HCT116 (cell line): ENCODE data around the gene CERK. TPM values are rescaled to one million over a fixed set of nuclear protein-coding genes. Genes with fewer than 3 reads are reported as not detected.

ENCODE experiments used
- ATAC-seq: fragments of 200-7000 bp; cut with Tn5 transposase; 2 replicates; pipeline ENCODE4 v1.9.1; 2020; ENCODE audit warnings: mild to moderate bottlenecking, moderate library complexity
- BruUV-seq: library from RNA; stranded (reverse); fragments of 400-500 nt; replicated peaks from 2 replicates; lab custom pipeline; 2021; lab: Mats Ljungman, UMichigan
- CTCF ChIA-PET: fragments of 300-600 bp; sonication (Branson Sonifier 250); formaldehyde crosslinking; loops from one replicate; lab custom pipeline; 2021; ENCODE audit warnings: antibody characterized with exemption; lab: Charles Lee
- POLR2A ChIA-PET: fragments of 300-600, 350-600 bp; sonication (Branson Sonifier 250); formaldehyde crosslinking; loops from one replicate; lab custom pipeline; 2021; ENCODE audit warnings: antibody characterized with exemption; lab: Charles Lee
- RAD21 ChIA-PET, 2 experiments: fragments of 300-600 bp; sonication (Branson Sonifier 250); formaldehyde crosslinking; loops; one replicate each; lab custom pipeline; 2023; ENCODE audit warnings: low total read pairs in 2 of 2; ENCODE audit not compliant: uncharacterized antibody in 2 of 2, unreplicated experiment in 2 of 2, low non-redundant PET in 1 of 2; lab: Charles Lee
- DNase-seq: peaks from one replicate; pipeline ENCODE4 v3.0.0-alpha.2; 2010; ENCODE audit warnings: low read depth, low spot score
- H2AFZ ChIP-seq: fragments of 200-600 bp; shearing (Covaris generic), sonication (generic); 2 replicates; pipeline ENCODE4 v1.6.1; 2017; ENCODE audit warnings: low read depth, mixed run types, mixed read lengths, antibody characterized with exemption, low read length; ENCODE audit not compliant: poor library complexity, severe bottlenecking
- H3K27ac ChIP-seq: 2 replicates; pipeline ENCODE4 v1.5.1; 2012; ENCODE audit warnings: low read depth, low read length
- H3K27me3 ChIP-seq: fragments of 200-600 bp; sonication (generic); 2 replicates; pipeline ENCODE4 v1.6.1; 2016; ENCODE audit warnings: mixed run types, low read length, mixed read lengths; ENCODE audit not compliant: insufficient read depth
- H3K36me3 ChIP-seq, 2 experiments: fragments of 200-500 bp in 1 of 2; fragments of 200-600 bp in 1 of 2; sonication (Bioruptor generic) in 1 of 2; sonication (generic) in 1 of 2; 2 replicates each; pipeline versions ENCODE4 v1.5.1 to v1.6.1; 2014 to 2016; ENCODE audit warnings: low read length in 2 of 2, inconsistent platforms in 1 of 2, mixed read lengths in 1 of 2, mixed run types in 1 of 2; ENCODE audit not compliant: insufficient read depth in 2 of 2, control insufficient read depth in 1 of 2
- H3K4me1 ChIP-seq, 2 experiments: fragments of 200-600 bp in 1 of 2; sonication (generic) in 1 of 2; 2 replicates each; pipeline versions ENCODE4 v1.5.1 to v1.6.1; 2012 to 2017; ENCODE audit warnings: low read length in 2 of 2, inconsistent platforms in 1 of 2, mild to moderate bottlenecking in 1 of 2, mixed read lengths in 1 of 2, mixed run types in 1 of 2, moderate library complexity in 1 of 2; ENCODE audit not compliant: insufficient read depth in 2 of 2, control insufficient read depth in 1 of 2
- H3K4me2 ChIP-seq: fragments of 200-600 bp; sonication (generic); 2 replicates; pipeline ENCODE4 v1.6.1; 2017; ENCODE audit warnings: mixed run types, low read length, mixed read lengths
- H3K4me3 ChIP-seq, 2 experiments: fragments of 200-600 bp in 1 of 2; sonication (generic) in 1 of 2; replicated peaks in 1 of 2; 2 replicates each; pipeline ENCODE4 v1.5.1; 2011 to 2016; ENCODE audit warnings: low read length in 2 of 2, control low read depth in 1 of 2, low read depth in 1 of 2, mild to moderate bottlenecking in 1 of 2, mixed read lengths in 1 of 2, mixed run types in 1 of 2
- H3K79me2 ChIP-seq: fragments of 200-600 bp; sonication (generic); 2 replicates; pipeline ENCODE4 v1.6.1; 2017; ENCODE audit warnings: mild to moderate bottlenecking, mixed run types, low read length, moderate library complexity, mixed read lengths; ENCODE audit not compliant: insufficient read depth
- H3K9ac ChIP-seq: fragments of 200-600 bp; sonication (generic); 2 replicates; pipeline ENCODE4 v1.6.1; 2016; ENCODE audit warnings: low read length, mixed read lengths
- H3K9me2 ChIP-seq: fragments of 200-600 bp; sonication (generic), shearing (Covaris generic); 2 replicates; pipeline ENCODE4 v1.6.1; 2017; ENCODE audit warnings: mixed run types, mild to moderate bottlenecking, moderate library complexity; ENCODE audit not compliant: insufficient read depth
- H3K9me3 ChIP-seq, 2 experiments: fragments of 200-500 bp in 1 of 2; fragments of 200-600 bp in 1 of 2; sonication (Bioruptor generic) in 1 of 2; sonication (generic) in 1 of 2; 2 replicates each; pipeline ENCODE4 v1.6.1; 2014 to 2017; ENCODE audit warnings: low read length in 2 of 2, mixed read lengths in 2 of 2, inconsistent platforms in 1 of 2, low read depth in 1 of 2, mild to moderate bottlenecking in 1 of 2, mixed run types in 1 of 2, moderate library complexity in 1 of 2; ENCODE audit not compliant: control insufficient read depth in 1 of 2, insufficient read depth in 1 of 2
- H4K20me1 ChIP-seq: fragments of 200-600 bp; sonication (generic), shearing (Covaris generic); 2 replicates; pipeline ENCODE4 v1.6.1; 2017; ENCODE audit warnings: mixed run types, mild to moderate bottlenecking, moderate library complexity; ENCODE audit not compliant: insufficient read depth
- ATF3 ChIP-seq: IDR thresholded peaks from 2 replicates; pipeline ENCODE4 v1.6.1; 2012
- CBX3 ChIP-seq: IDR thresholded peaks from 2 replicates; pipeline ENCODE4 v1.6.1; 2012; ENCODE audit warnings: low read depth
- CEBPB ChIP-seq: IDR thresholded peaks from 2 replicates; pipeline ENCODE4 v1.6.1; 2012; ENCODE audit warnings: low read depth
- CTCF ChIP-seq, 3 experiments: fragments of 200-600 bp in 1 of 3; sonication (generic) in 1 of 3; IDR thresholded peaks in 2 of 3; conservative IDR thresholded peaks in 1 of 3; 2 replicates each; pipeline ENCODE4 v1.5.1; 2012 to 2017; ENCODE audit warnings: low read depth in 2 of 3, low read length in 2 of 3, antibody characterized with exemption in 1 of 3, borderline replicate concordance in 1 of 3, control low read depth in 1 of 3, mild to moderate bottlenecking in 1 of 3, mixed read lengths in 1 of 3, mixed run types in 1 of 3, moderate library complexity in 1 of 3; ENCODE audit not compliant: insufficient read depth in 1 of 3
- EGR1 ChIP-seq: IDR thresholded peaks from 2 replicates; pipeline ENCODE4 v1.6.1; 2012; ENCODE audit warnings: low read depth
- ELF1 ChIP-seq: IDR thresholded peaks from 2 replicates; pipeline ENCODE4 v1.6.1; 2012; ENCODE audit warnings: low read depth, borderline replicate concordance
- EZH2 ChIP-seq: fragments of 200-600 bp; sonication (generic); IDR thresholded peaks from 2 replicates; pipeline ENCODE4 v1.6.1; 2017; ENCODE audit warnings: antibody characterized with exemption, mixed run types
- MAX ChIP-seq: IDR thresholded peaks from 2 replicates; pipeline ENCODE4 v1.6.1; 2012
- POLR2A ChIP-seq: IDR thresholded peaks from 2 replicates; pipeline ENCODE4 v1.7.0; 2011; ENCODE audit warnings: borderline replicate concordance; ENCODE audit not compliant: insufficient read depth, insufficient read length; ENCODE audit errors: extremely low read depth
- POLR2AphosphoS5 ChIP-seq: IDR thresholded peaks from 2 replicates; pipeline ENCODE4 v1.6.1; 2011; ENCODE audit warnings: mild to moderate bottlenecking, low read depth, low read length, moderate library complexity
- REST ChIP-seq: IDR thresholded peaks from 2 replicates; pipeline ENCODE4 v1.6.1; 2012; ENCODE audit warnings: low read depth
- SIN3A ChIP-seq: IDR thresholded peaks from 2 replicates; pipeline ENCODE4 v1.6.1; 2012; ENCODE audit warnings: low read depth
- SP1 ChIP-seq: IDR thresholded peaks from 2 replicates; pipeline ENCODE4 v1.6.1; 2012; ENCODE audit warnings: low read depth
- SRF ChIP-seq: IDR thresholded peaks from 2 replicates; pipeline ENCODE4 v1.6.1; 2012; ENCODE audit warnings: low read depth
- ZFX ChIP-seq: fragments of 450-650 bp; IDR thresholded peaks from 2 replicates; pipeline ENCODE4 v1.6.1; 2017
- ZNF274 ChIP-seq: fragments of 200-500 bp; sonication (Bioruptor generic); IDR thresholded peaks from 2 replicates; pipeline ENCODE4 v1.6.1; 2014; ENCODE audit warnings: mild to moderate bottlenecking, low read depth, low read length, inconsistent platforms
- intact Hi-C: fragments of 100-400 bp; cut with micrococcal nuclease; formaldehyde crosslinking; loops from 2 replicates; pipeline ENCODE4 v1.10.0; 2022
- total RNA-seq: library from RNA; stranded (reverse); gene quantifications from one replicate; pipeline ENCODE4 v1.2.1, GENCODE V29; 2021; ENCODE audit not compliant: unreplicated experiment

Gene CERK
- total RNA-seq, 1 experiment from 2014 or later, result 35.0 TPM

GRCh38 chr22:46746192-46746591 lies 8.1 kb upstream of the CERK start:
- H3K27me3 ChIP-seq, result no peaks in the 10 kb centered on the region
- no peak overlapping the region for H2AFZ ChIP-seq
- TF ChIP-seq CBX3 (no peak), CEBPB (no peak), ZNF274 (no peak), ZFX (no peak)
- BruUV-seq, result no TSS peak
- no peaks in the 10 kb centered on the region for H3K36me3 ChIP-seq
- ChIA-PET POLR2A (no interaction called here), RAD21 (no interaction called here), CTCF (no interaction called here)
- H3K4me3 ChIP-seq, result no peak overlapping the region
- no peak overlapping the region for H3K27ac ChIP-seq
- no peak overlapping the region for H3K9ac ChIP-seq
- H3K9me2 ChIP-seq, result no peaks in the 10 kb centered on the region
- no peaks in the 10 kb centered on the region for H4K20me1 ChIP-seq
- intact Hi-C loops, result no loop called here
- H3K79me2 ChIP-seq, result no peaks in the 10 kb centered on the region
- ATAC-seq (no peak), DNase-seq (no peak)
- H3K9me3 ChIP-seq, result no peaks in the 10 kb centered on the region
- peaks cover 0 to 26% of the 10 kb centered on the region in 2 experiments for H3K4me1 ChIP-seq
- no peak overlapping the region for H3K4me2 ChIP-seq

- Histone ChIP-seq H3K79me2 (no peaks in the 10 kb centered on the region), H3K4me2 (no peak overlapping the region), H3K27ac (no peak overlapping the region), H3K36me3 (no peaks in the 10 kb centered on the region), H3K9me3 (no peaks in the 10 kb centered on the region), H3K4me3 (no peak overlapping the region), H3K9me2 (no peaks in the 10 kb centered on the region), H4K20me1 (no peaks in the 10 kb centered on the region), H3K4me1 (peaks cover 4 to 13% of the 10 kb centered on the region in 2 experiments), H3K27me3 (no peaks in the 10 kb centered on the region), H3K9ac (no peak overlapping the region), H2AFZ (no peak overlapping the region)
- DNase-seq, result no peak
- ChIA-PET CTCF (no interaction called here), POLR2A (no interaction called here), RAD21 (no interaction called here)
- no TSS peak for BruUV-seq
- intact Hi-C loops, result no loop called here
- TF ChIP-seq SRF, result no peak
- no peak for TF ChIP-seq EGR1
- TF ChIP-seq CBX3, result no peak
- no peak for TF ChIP-seq ATF3
- TF ChIP-seq POLR2AphosphoS5, result no peak
- TF ChIP-seq CEBPB, result no peak
- TF ChIP-seq MAX, result no peak
- TF ChIP-seq SIN3A, result no peak
- TF ChIP-seq EZH2, result no peak
- no peak for TF ChIP-seq REST
- no peak for TF ChIP-seq POLR2A
- TF ChIP-seq SP1, result no peak
- no peak for TF ChIP-seq ELF1
- no peak for TF ChIP-seq ZFX
- TF ChIP-seq CTCF (IDR thresholded peaks at IDR 0.05 in 2 of 3, conservative IDR thresholded peaks at IDR 0.05 in 1 of 3; ENCODE audit: borderline replicate concordance in 1 of 3, insufficient read depth in 1 of 3, low read depth in 2 of 3, low read length in 2 of 3), result no peak
- no peak for ATAC-seq
Measured at GRCh38 chr22:46744581-46744980, 6.5 kb upstream of the CERK start.
